Bronchial epithelial cell (primary cell): Measurements from ENCODE around the gene SLC7A6. TPM values are rescaled to one million over a fixed set of nuclear protein-coding genes. Genes with fewer than 3 reads are reported as not detected.

ENCODE experiments used
- DNase-seq: peaks from one replicate; pipeline ENCODE4 v3.0.0-alpha.2; 2010; ENCODE audit warnings: low read depth
- FAIRE-seq: peaks from 2 replicates; lab custom pipeline; 2011; peaks lifted over from hg19 to GRCh38; lab: Jason Lieb, UNC
- H3K27me3 ChIP-seq: 2 replicates; pipeline ENCODE4 v1.5.1; 2011; ENCODE audit warnings: low read length; ENCODE audit not compliant: control insufficient read depth, insufficient read depth
- H3K36me3 ChIP-seq: 2 replicates; pipeline ENCODE4 v1.5.1; 2011; ENCODE audit warnings: low read length; ENCODE audit not compliant: control insufficient read depth, insufficient read depth
- H3K4me3 ChIP-seq: 2 replicates; pipeline ENCODE4 v1.5.1; 2011; ENCODE audit warnings: mild to moderate bottlenecking, low read depth, low read length, control low read depth
- total RNA-seq: library from RNA; depleted of rRNA; stranded (reverse); fragments of >200 nt; gene quantifications from 2 replicates; pipeline ENCODE4 v1.2.1, GENCODE V29; 2014
- TF ChIP-seq, protein P1 (sequence below): IDR thresholded peaks from 2 replicates; pipeline ENCODE4 v1.5.1; 2011; ENCODE audit warnings: mild to moderate bottlenecking, moderate library complexity, low read length, control low read depth, inconsistent platforms; ENCODE audit not compliant: insufficient read depth, severe bottlenecking

SLC7A6 gene
- total RNA-seq, 1 donor from 2014 or later: 19.7 TPM

DNA sequence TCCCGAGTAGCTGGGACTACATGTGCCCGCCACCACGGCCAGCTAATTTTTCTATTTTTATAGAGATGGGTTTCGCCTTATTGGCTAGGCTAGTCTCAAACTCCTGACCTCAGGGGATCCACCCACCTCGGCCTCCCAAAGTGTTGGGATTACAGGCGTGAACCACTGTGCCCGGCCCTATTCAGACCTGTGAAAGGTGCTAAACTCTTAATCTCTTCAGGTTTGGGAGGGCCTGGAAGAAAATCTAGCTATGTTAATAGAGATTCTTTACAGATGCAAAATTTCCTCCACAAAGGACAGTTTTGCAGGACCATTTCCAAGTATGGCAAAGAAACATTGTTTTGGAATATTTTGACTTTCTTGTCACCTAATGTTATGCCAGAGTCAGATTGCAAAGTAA lies 22.2 kb upstream of the SLC7A6 start:
- FAIRE-seq (no peak), DNase-seq (no peak)
- TF ChIP-seq, protein P1, sequence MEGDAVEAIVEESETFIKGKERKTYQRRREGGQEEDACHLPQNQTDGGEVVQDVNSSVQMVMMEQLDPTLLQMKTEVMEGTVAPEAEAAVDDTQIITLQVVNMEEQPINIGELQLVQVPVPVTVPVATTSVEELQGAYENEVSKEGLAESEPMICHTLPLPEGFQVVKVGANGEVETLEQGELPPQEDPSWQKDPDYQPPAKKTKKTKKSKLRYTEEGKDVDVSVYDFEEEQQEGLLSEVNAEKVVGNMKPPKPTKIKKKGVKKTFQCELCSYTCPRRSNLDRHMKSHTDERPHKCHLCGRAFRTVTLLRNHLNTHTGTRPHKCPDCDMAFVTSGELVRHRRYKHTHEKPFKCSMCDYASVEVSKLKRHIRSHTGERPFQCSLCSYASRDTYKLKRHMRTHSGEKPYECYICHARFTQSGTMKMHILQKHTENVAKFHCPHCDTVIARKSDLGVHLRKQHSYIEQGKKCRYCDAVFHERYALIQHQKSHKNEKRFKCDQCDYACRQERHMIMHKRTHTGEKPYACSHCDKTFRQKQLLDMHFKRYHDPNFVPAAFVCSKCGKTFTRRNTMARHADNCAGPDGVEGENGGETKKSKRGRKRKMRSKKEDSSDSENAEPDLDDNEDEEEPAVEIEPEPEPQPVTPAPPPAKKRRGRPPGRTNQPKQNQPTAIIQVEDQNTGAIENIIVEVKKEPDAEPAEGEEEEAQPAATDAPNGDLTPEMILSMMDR: no peak
- H3K27me3 ChIP-seq: no peaks in the 10 kb centered on the region
- no peaks in the 10 kb centered on the region for H3K36me3 ChIP-seq
- H3K4me3 ChIP-seq: no peak overlapping the region

DNA sequence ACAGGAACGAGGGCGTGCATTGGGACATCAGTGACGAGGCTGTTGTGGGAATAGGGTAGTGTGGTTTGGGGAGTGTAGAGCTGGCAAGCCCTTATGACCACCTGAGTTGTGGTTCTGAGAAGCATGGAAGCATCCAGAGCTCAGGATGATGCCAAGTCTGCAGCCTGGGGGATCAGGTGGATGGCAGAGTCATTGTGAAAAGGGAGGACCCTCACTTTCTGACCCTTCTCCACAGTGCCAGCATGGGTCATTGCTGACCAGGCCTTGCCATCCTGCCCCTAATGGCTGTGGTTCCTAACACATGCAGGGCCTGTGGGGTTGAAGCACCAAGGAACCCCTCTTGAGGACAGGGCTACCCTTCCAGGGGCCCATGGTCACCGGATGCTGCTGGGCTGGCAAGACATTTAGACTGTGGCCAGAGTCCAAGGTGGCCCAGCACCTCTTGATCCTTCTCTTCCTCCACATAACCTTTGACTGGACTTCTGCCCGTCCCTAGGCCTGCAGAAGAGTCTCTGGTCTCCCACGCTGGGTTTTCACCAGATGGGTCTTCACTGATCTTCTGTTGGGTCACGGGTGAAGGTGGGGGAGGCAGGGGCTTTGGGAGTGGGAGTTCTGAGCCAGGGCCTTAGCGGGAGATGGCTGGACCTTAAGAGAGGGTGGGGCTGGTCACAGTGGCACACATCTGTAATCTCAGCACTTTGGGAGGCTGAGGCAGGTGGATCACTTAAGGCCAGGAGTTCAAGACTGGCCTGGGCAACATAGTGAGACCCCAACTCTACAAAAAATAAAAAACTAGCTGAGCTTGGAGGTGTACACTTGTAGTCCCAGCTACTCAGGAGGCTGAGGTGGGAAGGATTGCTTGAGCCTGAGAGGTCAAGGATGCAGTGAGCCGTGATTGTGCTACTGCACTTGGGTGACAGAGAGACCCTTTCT lies 21.1 kb upstream of the SLC7A6 start:
- H3K36me3 ChIP-seq: no peaks in the 10 kb centered on the region
- TF ChIP-seq, protein P1: no peak
- H3K27me3 ChIP-seq: no peaks in the 10 kb centered on the region
- FAIRE-seq: peak; percentile 81
- H3K4me3 ChIP-seq: no peak overlapping the region
- DNase-seq: no peak

DNA sequence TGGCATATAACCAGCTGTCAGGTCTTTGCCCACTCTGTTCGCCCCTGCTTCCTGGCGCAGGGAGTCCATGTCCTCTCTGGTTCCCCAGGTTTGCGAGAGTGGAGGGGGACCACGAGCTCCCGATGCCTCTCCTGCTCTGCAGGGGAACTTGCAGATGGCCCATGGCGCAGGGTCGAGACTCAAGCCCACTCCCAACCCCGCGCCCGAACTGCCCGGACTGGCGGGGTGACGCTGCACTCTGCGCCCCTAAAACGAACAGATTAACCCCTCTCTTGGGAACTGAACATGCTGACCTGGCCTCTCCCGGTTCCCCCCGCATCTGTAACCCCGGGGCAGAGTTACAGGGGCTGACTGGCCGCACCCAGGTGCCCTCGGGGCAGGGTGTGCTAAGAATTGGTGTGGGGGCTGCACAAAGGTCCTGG lies 19.8 kb upstream of the SLC7A6 start:
- H3K27me3 ChIP-seq: no peaks in the 10 kb centered on the region
- FAIRE-seq (no peak), DNase-seq (no peak)
- peak overlapping the region; percentile 78 for H3K4me3 ChIP-seq
- TF ChIP-seq, protein P1: no peak
- H3K36me3 ChIP-seq: peaks cover 5% of the 10 kb centered on the region

DNA sequence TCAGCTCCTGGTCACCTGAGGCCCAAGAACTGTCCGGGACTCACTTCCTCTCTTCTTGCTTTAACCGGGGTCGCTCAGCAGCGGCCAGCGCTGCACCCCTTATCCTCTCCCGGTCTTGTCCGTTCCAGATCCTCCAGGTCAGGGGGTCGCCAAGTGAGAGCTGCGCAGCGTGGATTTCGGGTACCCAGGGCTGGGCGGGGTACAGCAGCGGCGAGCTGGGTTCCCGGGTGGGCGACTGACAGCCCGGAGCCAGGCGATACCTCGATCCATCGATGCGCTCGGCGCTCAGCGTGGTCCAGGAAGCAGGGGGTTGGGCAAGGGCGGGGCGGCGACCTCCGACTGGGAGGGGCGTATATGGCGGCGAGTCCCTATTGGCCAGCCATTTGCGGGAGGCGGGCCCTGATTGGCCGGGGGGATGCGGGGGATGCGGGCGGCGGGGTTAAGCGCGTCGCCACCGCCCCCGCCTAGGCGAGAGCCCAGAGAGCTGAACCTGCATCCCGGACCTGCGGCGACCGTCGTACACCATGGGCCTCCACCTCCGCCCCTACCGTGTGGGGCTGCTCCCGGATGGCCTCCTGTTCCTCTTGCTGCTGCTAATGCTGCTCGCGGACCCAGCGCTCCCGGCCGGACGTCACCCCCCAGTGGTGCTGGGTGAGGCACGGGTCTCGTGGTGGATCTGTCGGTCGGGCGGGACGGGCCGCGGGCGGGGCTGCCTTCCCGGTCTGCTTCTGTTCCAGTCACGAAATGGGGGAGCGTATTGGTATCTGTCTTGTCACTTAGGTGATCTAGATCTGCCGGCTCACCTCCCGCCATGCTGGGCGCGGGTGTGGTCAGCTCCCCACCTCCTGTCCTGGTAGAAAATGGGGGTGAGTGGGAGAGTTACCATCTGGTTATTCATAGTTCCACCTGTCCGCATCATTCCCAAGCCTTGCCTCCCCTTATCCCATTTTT lies 19.1 kb upstream of the SLC7A6 start, which contains the start of gene PLA2G15:
Gene PLA2G15, plus strand, starts transcription at position 471 of the 951 bp plus-strand sequence. Its CDS starts 54 bp downstream, at position 525.
- Histone ChIP-seq H3K4me3 (peak within 1 kb of the TSS; percentile 78), H3K27me3 (no peaks in the 10 kb centered on the region), H3K36me3 (peaks cover 5% of the 10 kb centered on the region)
- peak; percentile 74 for DNase-seq
- TF ChIP-seq, protein P1: no peak
- FAIRE-seq: no peak

DNA sequence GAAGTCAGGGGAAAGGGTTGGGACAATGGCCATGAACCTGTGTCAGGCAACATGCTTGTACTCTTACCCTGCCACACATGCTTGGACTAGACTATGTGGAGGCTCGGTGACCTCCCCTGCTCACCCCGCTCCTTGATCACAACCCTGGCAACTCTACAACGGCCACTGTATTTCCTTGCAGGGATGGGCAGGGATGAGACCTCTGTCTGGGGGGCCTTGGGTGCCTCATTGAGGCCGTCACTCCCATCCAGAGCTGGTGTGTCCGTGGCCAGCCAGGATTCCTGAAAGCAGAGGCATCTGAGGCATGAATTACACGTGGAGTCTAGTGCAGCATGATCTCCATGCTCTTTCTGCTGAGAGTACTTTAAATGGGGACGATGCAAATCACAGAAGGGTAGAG lies 18.2 kb upstream of the SLC7A6 start:
- FAIRE-seq: no peak
- TF ChIP-seq, protein P1: no peak
- peaks cover 7% of the 10 kb centered on the region for H3K36me3 ChIP-seq
- no peak for DNase-seq
- no peaks in the 10 kb centered on the region for H3K27me3 ChIP-seq
- H3K4me3 ChIP-seq: peak overlapping the region; percentile 78
